Tibial nerve (tissue), 3 donors: Measurements from ENCODE around the gene RASD2.

Experiments used
- CTCF ChIP-seq, 5 experiments: fragments of 200-600 bp in 3 of 5; fragments of 450-650 bp in 2 of 5; sonication (generic) in 3 of 5; IDR thresholded peaks; one replicate each; pipeline ENCODE4 v1.5.1; 2016 to 2019; ENCODE audit warnings: antibody characterized with exemption in 5 of 5, mild to moderate bottlenecking in 3 of 5, moderate library complexity in 2 of 5
- POLR2A ChIP-seq, 2 donors: fragments of 450-650 bp; IDR thresholded peaks; one replicate each; pipeline ENCODE4 v1.6.1; 2017; ENCODE audit warnings: antibody characterized with exemption in 2 of 2, mild to moderate bottlenecking in 2 of 2, moderate library complexity in 2 of 2

GRCh38 chr22:35531676-35532075, 9.0 kb upstream of the RASD2 start:
- TF ChIP-seq POLR2A (IDR thresholded peaks at IDR 0.05) (no peak), CTCF (IDR thresholded peaks at IDR 0.05) (no peak)
